GM10266 (cell line): ENCODE data around the gene HSPA1A.
"Not testable (repeated sequence)": the region's sequence is repeated elsewhere in the genome, so short reads cannot be mapped to it uniquely, and the experiment has no call there.

Source experiments
- DNase-seq: peaks from one replicate; pipeline ENCODE4 v3.0.0; 2012; ENCODE audit errors: extremely low spot score
- CTCF ChIP-seq: IDR thresholded peaks from 2 replicates; pipeline ENCODE4 v1.5.1; 2012; ENCODE audit warnings: mild to moderate bottlenecking, low read depth; ENCODE audit not compliant: control insufficient read depth, insufficient read depth; ENCODE audit errors: missing control alignments

HSPA1A gene

GRCh38 chr6:31821301-31822035 lies 6.1 kb downstream of the HSPA1A start:
- no peak for TF ChIP-seq CTCF
- peak; percentile 56 for DNase-seq

- peak; percentile 57 for DNase-seq
- no peak for TF ChIP-seq CTCF
Observed at GRCh38 chr6:31822036-31822821, 6.9 kb downstream of the HSPA1A start.

GRCh38 chr6:31823592-31824196 lies 8.4 kb downstream of the HSPA1A start:
- not testable (repeated sequence) for DNase-seq

GRCh38 chr6:31825553-31825952 lies 10.2 kb downstream of the HSPA1A start:
- no peak for TF ChIP-seq CTCF
- DNase-seq = no peak

- peak; percentile 64 for DNase-seq
- TF ChIP-seq CTCF = no peak
Observed at GRCh38 chr6:31826793-31827285, 11.5 kb downstream of the HSPA1A start.

- no peak for TF ChIP-seq CTCF
- peak; percentile 94 for DNase-seq
Observed at GRCh38 chr6:31827286-31828079, 12.1 kb downstream of the HSPA1A start, which contains the start of gene HSPA1B. Gene HSPA1B (plus strand): TSS chr6:31827738. CDS start chr6:31827951, 213 bp downstream.

- no peak for DNase-seq
- peak; percentile 42 for TF ChIP-seq CTCF
Observed at GRCh38 chr6:31829633-31830283, 14.4 kb downstream of the HSPA1A start.
